GM23338 (cell line): ENCODE measurements around the gene GUCY1B1. TPM values are rescaled to one million over a fixed set of nuclear protein-coding genes. Genes with fewer than 3 reads are reported as not detected.

Experiments
- ATAC-seq: fragments of 200-7000 bp; cut with Tn5 transposase; 3 replicates; pipeline ENCODE4 v1.9.1; 2020
- DNase-seq: peaks from one replicate; pipeline ENCODE4 v3.0.0-alpha.2; 2015; ENCODE audit warnings: low spot score
- H2AFZ ChIP-seq: fragments of 200-600 bp; sonication (generic); 2 replicates; pipeline ENCODE4 v1.8.0; 2016; ENCODE audit warnings: antibody characterized with exemption, mild to moderate bottlenecking, moderate library complexity
- H3F3A ChIP-seq: fragments of 200-600 bp; sonication (generic); replicated peaks from 2 replicates; pipeline ENCODE4 v1.8.0; 2017; ENCODE audit warnings: antibody characterized with exemption, mixed run types, low read depth
- H3K27ac ChIP-seq: fragments of 200-600 bp; sonication (generic); 2 replicates; pipeline ENCODE4 v1.6.1; 2016; ENCODE audit warnings: low read depth
- H3K27me3 ChIP-seq: fragments of 200-600 bp; sonication (generic); 2 replicates; pipeline ENCODE4 v1.8.0; 2016; ENCODE audit warnings: mild to moderate bottlenecking, mixed run types, moderate library complexity; ENCODE audit not compliant: insufficient read depth
- H3K36me3 ChIP-seq: fragments of 200-600 bp; sonication (generic); 2 replicates; pipeline ENCODE4 v1.8.0; 2016; ENCODE audit warnings: mild to moderate bottlenecking; ENCODE audit not compliant: insufficient read depth
- H3K4me1 ChIP-seq: fragments of 200-600 bp; sonication (generic); 2 replicates; pipeline ENCODE4 v1.8.0; 2016; ENCODE audit warnings: mild to moderate bottlenecking, moderate library complexity; ENCODE audit not compliant: insufficient read depth
- H3K4me2 ChIP-seq: fragments of 200-600 bp; sonication (generic); 2 replicates; pipeline ENCODE4 v1.7.1; 2017; ENCODE audit warnings: mixed run types
- H3K4me3 ChIP-seq: fragments of 200-600 bp; sonication (generic); 2 replicates; pipeline ENCODE4 v1.6.1; 2016; ENCODE audit warnings: mixed run types
- H3K79me2 ChIP-seq: fragments of 200-600 bp; sonication (generic); replicated peaks from 2 replicates; pipeline ENCODE4 v1.8.0; 2017; ENCODE audit warnings: mild to moderate bottlenecking; ENCODE audit not compliant: insufficient read depth
- H3K9me2 ChIP-seq: fragments of 200-600 bp; sonication (generic); 2 replicates; pipeline ENCODE4 v1.8.0; 2017; ENCODE audit not compliant: insufficient read depth
- H4K20me1 ChIP-seq: fragments of 200-600 bp; sonication (generic); replicated peaks from 2 replicates; pipeline ENCODE4 v1.8.0; 2017; ENCODE audit warnings: mild to moderate bottlenecking; ENCODE audit not compliant: insufficient read depth
- H3K27ac Mint-ChIP-seq: 2 replicates; pipeline ENCODE4 v1.8.0; 2020; ENCODE audit warnings: inconsistent platforms, mild to moderate bottlenecking, moderate library complexity, mixed read lengths
- H3K27me3 Mint-ChIP-seq: 3 replicates; pipeline ENCODE4 v1.8.0; 2022; ENCODE audit warnings: low read depth, mild to moderate bottlenecking, moderate library complexity, mixed read lengths, inconsistent platforms; ENCODE audit not compliant: insufficient read depth, poor library complexity
- H3K36me3 Mint-ChIP-seq: 3 replicates; pipeline ENCODE4 v1.8.0; 2021; ENCODE audit warnings: low read depth, mild to moderate bottlenecking, inconsistent platforms, moderate library complexity, mixed read lengths
- H3K4me1 Mint-ChIP-seq: 3 replicates; pipeline ENCODE4 v1.8.0; 2020; ENCODE audit warnings: mild to moderate bottlenecking, inconsistent platforms, mixed read lengths
- H3K4me3 Mint-ChIP-seq: 3 replicates; pipeline ENCODE4 v1.8.0; 2021; ENCODE audit warnings: moderate library complexity, mild to moderate bottlenecking, inconsistent platforms, mixed read lengths
- H3K9me3 Mint-ChIP-seq: 3 replicates; pipeline ENCODE4 v1.8.0; 2020; ENCODE audit warnings: moderate library complexity, mild to moderate bottlenecking, inconsistent platforms, mixed read lengths
- ETS1 ChIP-seq: IDR thresholded peaks from 2 replicates; pipeline ENCODE4 v1.6.1; 2016; ENCODE audit warnings: antibody characterized with exemption
- EZH2 ChIP-seq: fragments of 200-600 bp; sonication (generic); IDR thresholded peaks from one replicate; pipeline ENCODE4 v1.8.0; 2017; ENCODE audit warnings: antibody characterized with exemption, mild to moderate bottlenecking, low read depth; ENCODE audit not compliant: unreplicated experiment
- EZH2phosphoT487 ChIP-seq: fragments of 200-600 bp; sonication (generic); IDR thresholded peaks from one replicate; pipeline ENCODE4 v1.8.1; 2018; ENCODE audit warnings: antibody characterized with exemption; ENCODE audit not compliant: unreplicated experiment
- JUNB ChIP-seq: IDR thresholded peaks from one replicate; pipeline ENCODE4 v1.6.1; 2016; ENCODE audit warnings: antibody characterized with exemption; ENCODE audit not compliant: unreplicated experiment
- NANOG ChIP-seq: IDR thresholded peaks from 2 replicates; pipeline ENCODE4 v1.6.1; 2016; ENCODE audit warnings: antibody characterized with exemption, borderline replicate concordance
- POLR2AphosphoS5 ChIP-seq: IDR thresholded peaks from 2 replicates; pipeline ENCODE4 v1.6.1; 2016; ENCODE audit warnings: antibody characterized with exemption, low read depth
- STAT1 ChIP-seq: IDR thresholded peaks from one replicate; pipeline ENCODE4 v1.6.1; 2016; ENCODE audit warnings: antibody characterized with exemption; ENCODE audit not compliant: unreplicated experiment
- ZNF114 ChIP-seq: fragments of 250-450 bp; sonication (Bioruptor Pico); IDR thresholded peaks from 2 replicates; pipeline ENCODE4 v1.5.0; 2020; ENCODE audit warnings: mild to moderate bottlenecking, moderate library complexity
- ZNF331 ChIP-seq: fragments of 250-450 bp; sonication (Bioruptor Pico); IDR thresholded peaks from 2 replicates; pipeline ENCODE4 v1.5.0; 2020; ENCODE audit warnings: low read depth, mild to moderate bottlenecking, moderate library complexity
- ZNF462 ChIP-seq: fragments of 250-450 bp; sonication (Bioruptor Pico); IDR thresholded peaks from 2 replicates; pipeline ENCODE4 v1.5.0; 2020; ENCODE audit warnings: mild to moderate bottlenecking, moderate library complexity
- polyA plus RNA-seq: library from polyadenylated mRNA; unstranded; fragments of >200 nt; fragmentation: Nextera tagmentation; extraction: Ambion mirVana; gene quantifications from 2 replicates; pipeline ENCODE4 v1.2.1, GENCODE V29; 2016
- total RNA-seq: library from RNA; depleted of rRNA; stranded (reverse); fragments of >200 nt; shearing (Covaris generic); gene quantifications from 2 replicates; pipeline ENCODE4 v1.2.3, GENCODE V29; 2014
- TF ChIP-seq, protein P1 (sequence below), 2 experiments: fragments of 200-600 bp in 1 of 2; sonication (generic) in 1 of 2; conservative IDR thresholded peaks; 2 replicates each; pipeline versions ENCODE4 v1.5.1 to v1.6.1; 2016 to 2017; ENCODE audit warnings: antibody characterized with exemption in 2 of 2, low read depth in 2 of 2, mild to moderate bottlenecking in 2 of 2, moderate library complexity in 1 of 2

The GUCY1B1 gene
- total and polyA plus RNA-seq, 2 experiments from 2014 or later: 2.6 to 4.3 TPM

DNA sequence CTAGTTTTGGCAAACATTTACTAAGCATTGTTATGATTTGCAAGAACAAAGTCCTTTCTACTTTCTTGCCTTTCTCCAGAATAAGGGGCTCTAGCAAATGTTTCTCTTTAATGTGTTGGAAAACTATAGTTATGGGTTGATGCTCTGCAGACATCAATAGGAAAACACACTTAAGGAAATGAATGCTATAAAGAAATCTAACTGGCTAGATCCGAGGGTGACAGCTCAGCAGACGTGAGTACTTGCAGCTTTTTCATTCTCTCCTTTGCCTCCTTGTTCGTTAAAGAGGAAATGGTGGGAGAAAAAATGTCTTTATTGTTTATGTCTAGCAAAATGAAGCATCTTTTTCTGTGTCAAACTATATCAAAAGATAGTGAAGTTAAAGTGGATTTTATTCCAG lies 6.3 kb downstream of the GUCY1B1 start (continued):
- no peak for TF ChIP-seq ZNF462 (CRISPR knock-in tag)
- no peak for TF ChIP-seq POLR2AphosphoS5
- TF ChIP-seq JUNB: no peak
- TF ChIP-seq EZH2: no peak
- TF ChIP-seq, protein P1, sequence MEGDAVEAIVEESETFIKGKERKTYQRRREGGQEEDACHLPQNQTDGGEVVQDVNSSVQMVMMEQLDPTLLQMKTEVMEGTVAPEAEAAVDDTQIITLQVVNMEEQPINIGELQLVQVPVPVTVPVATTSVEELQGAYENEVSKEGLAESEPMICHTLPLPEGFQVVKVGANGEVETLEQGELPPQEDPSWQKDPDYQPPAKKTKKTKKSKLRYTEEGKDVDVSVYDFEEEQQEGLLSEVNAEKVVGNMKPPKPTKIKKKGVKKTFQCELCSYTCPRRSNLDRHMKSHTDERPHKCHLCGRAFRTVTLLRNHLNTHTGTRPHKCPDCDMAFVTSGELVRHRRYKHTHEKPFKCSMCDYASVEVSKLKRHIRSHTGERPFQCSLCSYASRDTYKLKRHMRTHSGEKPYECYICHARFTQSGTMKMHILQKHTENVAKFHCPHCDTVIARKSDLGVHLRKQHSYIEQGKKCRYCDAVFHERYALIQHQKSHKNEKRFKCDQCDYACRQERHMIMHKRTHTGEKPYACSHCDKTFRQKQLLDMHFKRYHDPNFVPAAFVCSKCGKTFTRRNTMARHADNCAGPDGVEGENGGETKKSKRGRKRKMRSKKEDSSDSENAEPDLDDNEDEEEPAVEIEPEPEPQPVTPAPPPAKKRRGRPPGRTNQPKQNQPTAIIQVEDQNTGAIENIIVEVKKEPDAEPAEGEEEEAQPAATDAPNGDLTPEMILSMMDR (conservative IDR thresholded peaks at IDR 0.05; ENCODE audit: low read depth in 2 of 2): no peak
- no peak for TF ChIP-seq NANOG

DNA sequence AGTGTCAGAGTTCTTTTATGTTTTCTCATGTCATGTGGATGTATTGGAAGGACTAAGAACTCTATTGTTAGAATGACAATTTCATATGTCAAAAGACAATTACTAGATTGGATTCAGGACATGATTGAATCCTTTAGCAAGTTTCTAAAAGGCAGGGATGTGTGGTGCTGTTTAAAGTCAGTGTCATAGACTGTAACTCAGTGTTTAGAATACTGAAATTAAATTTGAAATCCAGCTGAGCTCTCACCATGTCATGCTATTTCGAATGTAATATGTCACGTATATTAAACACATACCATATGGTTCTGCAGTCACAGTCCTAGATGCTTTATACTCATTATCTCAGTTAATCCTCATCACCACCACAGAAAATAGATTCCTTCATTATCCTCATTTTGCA lies 7.8 kb downstream of the GUCY1B1 start:
- Histone ChIP-seq H2AFZ (no peak overlapping the region), H3K27me3 (no peaks in the 10 kb centered on the region), H3F3A (no peaks in the 10 kb centered on the region), H3K79me2 (no peaks in the 10 kb centered on the region), H3K9me2 (no peaks in the 10 kb centered on the region), H4K20me1 (no peaks in the 10 kb centered on the region), H3K4me3 (no peak overlapping the region), H3K4me2 (no peak overlapping the region), H3K36me3 (no peaks in the 10 kb centered on the region), H3K4me1 (peaks cover 12% of the 10 kb centered on the region), H3K27ac (no peak overlapping the region)
- no peak for ATAC-seq
- no peak for DNase-seq
- no peaks in the 10 kb centered on the region for H3K9me3 Mint-ChIP-seq
- H3K27ac Mint-ChIP-seq: no peak overlapping the region
- H3K27me3 Mint-ChIP-seq: no peaks in the 10 kb centered on the region
- peaks cover 18% of the 10 kb centered on the region; the same call in 2 of the 3 replicates for H3K4me1 Mint-ChIP-seq
- H3K36me3 Mint-ChIP-seq: no peaks in the 10 kb centered on the region
- H3K4me3 Mint-ChIP-seq: no peak overlapping the region
- no peak for TF ChIP-seq STAT1
- TF ChIP-seq ZNF331 (CRISPR knock-in tag): no peak
- no peak for TF ChIP-seq JUNB
- TF ChIP-seq ZNF114 (CRISPR knock-in tag): no peak
- TF ChIP-seq NANOG: no peak
- TF ChIP-seq, protein P1 (conservative IDR thresholded peaks at IDR 0.05; ENCODE audit: low read depth in 2 of 2): no peak
- no peak for TF ChIP-seq EZH2phosphoT487
- TF ChIP-seq POLR2AphosphoS5: no peak
- no peak for TF ChIP-seq ETS1
- no peak for TF ChIP-seq EZH2
